Osteocyte (in vitro differentiated cells): Measurements from ENCODE around the gene FHIT. TPM values are rescaled to one million over a fixed set of nuclear protein-coding genes. Genes with fewer than 3 reads are reported as not detected.

Source experiments
- DNase-seq: peaks from one replicate; pipeline ENCODE4 v3.0.0; 2021; ENCODE audit warnings: mixed read lengths; ENCODE audit not compliant: unreplicated experiment; ENCODE audit errors: extremely low spot score
- H3K27ac Mint-ChIP-seq: one replicate; pipeline ENCODE4 v1.8.0; 2021; ENCODE audit warnings: mild to moderate bottlenecking, mixed read lengths; ENCODE audit not compliant: unreplicated experiment
- H3K27me3 Mint-ChIP-seq: one replicate; pipeline ENCODE4 v1.8.0; 2021; ENCODE audit warnings: mixed read lengths; ENCODE audit not compliant: unreplicated experiment
- H3K36me3 Mint-ChIP-seq: one replicate; pipeline ENCODE4 v1.8.0; 2021; ENCODE audit warnings: mixed read lengths; ENCODE audit not compliant: unreplicated experiment
- H3K4me1 Mint-ChIP-seq: one replicate; pipeline ENCODE4 v1.8.0; 2021; ENCODE audit warnings: mixed read lengths; ENCODE audit not compliant: unreplicated experiment
- H3K4me3 Mint-ChIP-seq: one replicate; pipeline ENCODE4 v1.8.0; 2021; ENCODE audit warnings: mild to moderate bottlenecking, moderate library complexity, mixed read lengths; ENCODE audit not compliant: unreplicated experiment
- H3K9me3 Mint-ChIP-seq: one replicate; pipeline ENCODE4 v1.8.0; 2021; ENCODE audit warnings: mixed read lengths; ENCODE audit not compliant: unreplicated experiment
- CTCF ChIP-seq: fragments of 200-600 bp; sonication (generic); IDR thresholded peaks from 2 replicates; pipeline ENCODE4 v1.5.0; 2021; ENCODE audit warnings: antibody characterized with exemption, mild to moderate bottlenecking, moderate library complexity
- total RNA-seq: library from RNA; stranded (reverse); gene quantifications from 2 replicates; pipeline ENCODE4 v1.2.1, GENCODE V29; 2021

Gene FHIT
- total RNA-seq, 1 donor from 2014 or later = 2.3 TPM

- no peaks in the 10 kb centered on the region for H3K9me3 Mint-ChIP-seq
- H3K27ac Mint-ChIP-seq = no peak overlapping the region
- no peaks in the 10 kb centered on the region for H3K27me3 Mint-ChIP-seq
- no peak for TF ChIP-seq CTCF
- peaks cover 4% of the 10 kb centered on the region for H3K4me1 Mint-ChIP-seq
- H3K36me3 Mint-ChIP-seq = no peaks in the 10 kb centered on the region
- H3K4me3 Mint-ChIP-seq = no peak overlapping the region
- DNase-seq = no peak
Measured at GRCh38 chr3:60146121-60146520, 1105.1 kb downstream of the FHIT start.

GRCh38 chr3:60144071-60144470, 1107.2 kb downstream of the FHIT start:
- H3K4me3 Mint-ChIP-seq = no peak overlapping the region
- DNase-seq = no peak
- H3K9me3 Mint-ChIP-seq = no peaks in the 10 kb centered on the region
- no peaks in the 10 kb centered on the region for H3K36me3 Mint-ChIP-seq
- peaks cover 4% of the 10 kb centered on the region for H3K4me1 Mint-ChIP-seq
- TF ChIP-seq CTCF = no peak
- no peak overlapping the region for H3K27ac Mint-ChIP-seq
- H3K27me3 Mint-ChIP-seq = no peaks in the 10 kb centered on the region

DNA sequence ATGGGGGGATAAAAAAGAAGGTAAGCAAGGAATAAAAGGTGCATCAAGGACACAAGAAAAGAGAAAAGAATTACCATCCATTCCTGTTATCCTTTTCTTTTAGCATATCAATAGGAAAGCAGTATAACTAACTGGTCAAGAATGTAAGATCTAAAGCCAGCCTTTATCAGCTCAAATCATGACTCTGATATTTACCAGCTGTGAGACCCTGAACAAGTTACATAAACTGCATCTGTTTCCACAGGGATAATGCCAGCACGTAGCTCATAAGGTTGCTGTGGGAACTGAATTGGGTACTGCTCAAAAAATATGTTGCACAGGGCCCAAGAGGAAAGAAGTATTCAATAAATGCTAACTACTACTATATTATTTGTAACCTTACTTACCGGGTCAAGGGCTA, 1109.2 kb downstream of the FHIT start:
- Mint-ChIP-seq H3K4me1 (peaks cover 4% of the 10 kb centered on the region), H3K9me3 (no peaks in the 10 kb centered on the region), H3K27me3 (no peaks in the 10 kb centered on the region), H3K4me3 (no peak overlapping the region), H3K27ac (no peak overlapping the region), H3K36me3 (no peaks in the 10 kb centered on the region)
- no peak for TF ChIP-seq CTCF
- no peak for DNase-seq

DNA sequence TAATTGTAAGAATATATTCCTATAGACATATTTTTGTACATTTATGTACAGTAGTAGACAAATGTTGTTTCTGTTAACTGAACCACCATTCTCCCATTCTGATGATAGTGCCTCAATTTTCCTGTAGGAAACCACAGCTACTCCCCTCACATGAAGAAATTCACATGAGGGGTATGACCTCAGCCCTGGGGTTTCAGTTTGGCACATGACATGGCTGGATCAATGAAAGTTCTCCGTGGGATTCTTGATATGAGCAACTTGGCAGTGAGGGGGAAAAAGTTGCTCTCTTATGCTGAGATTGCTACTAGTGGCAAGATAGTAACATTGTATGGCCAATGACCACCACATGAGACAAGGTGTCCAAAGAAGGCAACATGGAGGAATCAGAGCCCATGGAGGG, 1111.1 kb downstream of the FHIT start:
- Mint-ChIP-seq H3K27me3 (no peaks in the 10 kb centered on the region), H3K27ac (no peak overlapping the region), H3K36me3 (no peaks in the 10 kb centered on the region), H3K4me3 (no peak overlapping the region), H3K9me3 (no peaks in the 10 kb centered on the region), H3K4me1 (peaks cover 4% of the 10 kb centered on the region)
- TF ChIP-seq CTCF = no peak
- DNase-seq = no peak

GRCh38 chr3:60136601-60137000, 1114.7 kb downstream of the FHIT start:
- H3K4me1 Mint-ChIP-seq = peaks cover 9% of the 10 kb centered on the region
- no peaks in the 10 kb centered on the region for H3K9me3 Mint-ChIP-seq
- no peak for TF ChIP-seq CTCF
- DNase-seq = no peak
- no peaks in the 10 kb centered on the region for H3K27me3 Mint-ChIP-seq
- no peaks in the 10 kb centered on the region for H3K36me3 Mint-ChIP-seq
- H3K4me3 Mint-ChIP-seq = no peak overlapping the region
- no peak overlapping the region for H3K27ac Mint-ChIP-seq
